CD4-positive, alpha-beta T cell treated with Interferon alpha-2 for 1 hour (primary cell): ENCODE data around the gene EPHB6.

ENCODE experiments used
- DNase-seq, 2 donors: peaks; one replicate each; pipeline ENCODE4 v3.0.0-alpha.2; 2020 to 2022

The EPHB6 gene

DNA sequence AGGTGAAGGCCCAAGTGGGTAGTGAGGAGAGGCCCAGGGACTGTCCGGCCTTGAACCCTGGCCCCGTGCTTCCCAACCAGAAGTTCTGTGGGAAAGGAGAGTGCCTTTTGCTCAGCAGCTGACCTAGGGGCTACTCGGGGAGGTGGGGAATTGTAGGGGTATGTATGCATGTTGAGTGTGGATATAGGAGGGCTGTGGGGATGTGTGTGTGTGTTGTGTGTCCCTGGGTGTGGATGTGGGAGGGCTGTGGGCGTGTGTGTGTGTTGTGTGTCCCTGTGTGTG, 12.2 kb downstream of the EPHB6 start:
- DNase-seq: no peak

DNA sequence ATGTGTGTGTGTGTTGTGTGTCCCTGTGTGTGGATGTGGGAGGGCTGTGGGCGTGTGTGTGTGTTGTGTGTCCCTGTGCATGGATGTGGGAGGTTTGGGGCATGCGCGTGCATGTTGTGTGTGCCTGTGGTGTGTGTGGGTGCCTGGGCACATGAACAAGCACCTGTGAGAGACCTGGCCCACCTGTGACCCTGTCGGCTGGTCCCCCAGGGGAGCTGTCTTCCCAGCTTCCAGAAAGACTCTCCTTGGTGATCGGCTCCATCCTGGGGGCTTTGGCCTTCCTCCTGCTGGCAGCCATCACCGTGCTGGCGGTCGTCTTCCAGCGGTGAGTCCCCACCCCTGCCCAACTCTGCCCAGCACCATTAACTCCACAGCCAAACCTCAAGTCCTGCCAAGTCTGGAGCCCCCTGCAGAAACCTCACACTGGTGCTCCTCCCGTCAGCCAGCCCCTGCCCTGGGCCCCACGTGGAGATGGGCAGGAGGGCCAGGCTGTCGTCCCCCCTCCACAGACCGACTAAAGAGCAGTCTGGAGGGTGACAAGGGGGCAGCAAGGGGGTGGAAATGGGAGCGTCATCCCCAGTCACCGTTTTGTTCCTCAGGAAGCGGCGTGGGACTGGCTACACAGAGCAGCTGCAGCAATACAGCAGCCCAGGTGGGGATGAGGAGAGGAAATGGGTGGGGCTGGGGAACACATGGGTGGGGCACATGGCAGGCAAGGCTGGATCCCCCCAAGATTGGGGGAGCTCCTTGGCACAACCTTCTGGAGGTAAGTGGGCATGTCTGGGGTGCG, 12.7 kb downstream of the EPHB6 start:
- no peak for DNase-seq

DNA sequence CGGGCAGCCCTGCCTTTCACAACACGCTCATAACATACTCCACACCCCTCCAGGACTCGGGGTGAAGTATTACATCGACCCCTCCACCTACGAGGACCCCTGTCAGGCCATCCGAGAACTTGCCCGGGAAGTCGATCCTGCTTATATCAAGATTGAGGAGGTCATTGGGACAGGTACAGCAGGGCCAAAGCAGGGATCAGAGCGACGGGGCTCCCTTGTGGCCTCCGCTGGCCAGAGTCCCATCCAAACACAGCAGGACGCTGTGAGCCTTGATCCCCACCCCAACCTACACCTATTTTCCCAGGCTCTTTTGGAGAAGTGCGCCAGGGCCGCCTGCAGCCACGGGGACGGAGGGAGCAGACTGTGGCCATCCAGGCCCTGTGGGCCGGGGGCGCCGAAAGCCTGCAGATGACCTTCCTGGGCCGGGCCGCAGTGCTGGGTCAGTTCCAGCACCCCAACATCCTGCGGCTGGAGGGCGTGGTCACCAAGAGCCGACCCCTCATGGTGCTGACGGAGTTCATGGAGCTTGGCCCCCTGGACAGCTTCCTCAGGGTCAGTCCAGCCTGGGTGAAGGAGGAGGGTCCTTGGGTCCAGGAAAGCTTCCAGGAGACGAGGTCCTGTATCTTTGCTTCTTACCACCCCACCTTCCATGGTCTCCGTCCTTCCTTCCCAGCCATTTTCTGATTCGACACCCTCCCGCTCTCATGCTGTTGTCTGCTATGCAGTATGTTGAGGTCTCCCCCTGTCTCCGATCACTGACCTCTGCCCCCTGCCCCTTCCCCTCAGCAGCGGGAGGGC, 13.5 kb downstream of the EPHB6 start:
- no peak for DNase-seq

DNA sequence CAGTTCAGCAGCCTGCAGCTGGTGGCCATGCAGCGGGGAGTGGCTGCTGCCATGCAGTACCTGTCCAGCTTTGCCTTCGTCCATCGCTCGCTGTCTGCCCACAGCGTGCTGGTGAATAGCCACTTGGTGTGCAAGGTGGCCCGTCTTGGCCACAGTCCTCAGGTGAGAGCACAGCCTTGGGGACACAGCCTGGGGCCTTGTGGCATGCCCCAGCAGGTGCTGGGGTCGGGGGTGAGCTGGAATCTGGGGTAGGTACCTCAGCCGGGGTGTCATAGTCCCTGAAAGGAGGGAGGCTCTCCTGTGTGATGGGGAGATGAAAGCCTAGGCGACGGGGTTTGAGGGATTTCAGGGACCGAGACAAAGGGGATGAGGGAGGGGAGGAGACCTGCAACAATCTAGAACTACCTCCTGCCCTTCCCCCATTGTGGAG, 14.1 kb downstream of the EPHB6 start:
- no peak for DNase-seq

DNA sequence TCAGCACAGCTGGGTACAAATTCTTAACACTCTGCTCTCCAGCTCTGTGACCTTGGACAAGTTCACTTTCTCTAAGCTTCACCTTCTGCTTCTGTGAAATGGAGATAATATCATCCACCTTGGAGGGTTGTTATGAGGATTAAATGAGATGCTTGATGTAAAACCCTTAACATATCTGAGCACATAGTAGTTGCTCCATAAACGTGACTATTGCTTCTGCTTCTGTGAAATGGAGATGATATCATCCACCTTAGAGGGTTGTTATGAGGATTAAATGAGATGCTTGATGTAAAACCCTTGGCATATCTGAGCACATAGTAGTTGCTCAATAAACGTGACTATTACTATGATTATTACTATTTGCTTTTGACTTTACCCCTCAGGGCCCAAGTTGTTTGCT, 14.6 kb downstream of the EPHB6 start:
- DNase-seq: no peak

DNA sequence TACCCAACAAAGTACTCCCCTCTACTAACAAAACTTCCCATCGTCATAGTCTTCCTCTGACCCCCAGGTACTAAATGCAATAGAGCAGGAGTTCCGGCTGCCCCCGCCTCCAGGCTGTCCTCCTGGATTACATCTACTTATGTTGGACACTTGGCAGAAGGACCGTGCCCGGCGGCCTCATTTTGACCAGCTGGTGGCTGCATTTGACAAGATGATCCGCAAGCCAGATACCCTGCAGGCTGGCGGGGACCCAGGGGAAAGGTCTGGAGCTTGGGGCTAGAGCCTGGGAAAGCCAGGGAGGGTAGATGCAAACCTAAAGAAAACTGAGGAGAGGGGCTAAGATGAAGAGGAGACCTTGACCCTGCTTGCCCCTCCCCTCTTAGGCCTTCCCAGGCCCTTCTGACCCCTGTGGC, 15.3 kb downstream of the EPHB6 start:
- DNase-seq: no peak

DNA sequence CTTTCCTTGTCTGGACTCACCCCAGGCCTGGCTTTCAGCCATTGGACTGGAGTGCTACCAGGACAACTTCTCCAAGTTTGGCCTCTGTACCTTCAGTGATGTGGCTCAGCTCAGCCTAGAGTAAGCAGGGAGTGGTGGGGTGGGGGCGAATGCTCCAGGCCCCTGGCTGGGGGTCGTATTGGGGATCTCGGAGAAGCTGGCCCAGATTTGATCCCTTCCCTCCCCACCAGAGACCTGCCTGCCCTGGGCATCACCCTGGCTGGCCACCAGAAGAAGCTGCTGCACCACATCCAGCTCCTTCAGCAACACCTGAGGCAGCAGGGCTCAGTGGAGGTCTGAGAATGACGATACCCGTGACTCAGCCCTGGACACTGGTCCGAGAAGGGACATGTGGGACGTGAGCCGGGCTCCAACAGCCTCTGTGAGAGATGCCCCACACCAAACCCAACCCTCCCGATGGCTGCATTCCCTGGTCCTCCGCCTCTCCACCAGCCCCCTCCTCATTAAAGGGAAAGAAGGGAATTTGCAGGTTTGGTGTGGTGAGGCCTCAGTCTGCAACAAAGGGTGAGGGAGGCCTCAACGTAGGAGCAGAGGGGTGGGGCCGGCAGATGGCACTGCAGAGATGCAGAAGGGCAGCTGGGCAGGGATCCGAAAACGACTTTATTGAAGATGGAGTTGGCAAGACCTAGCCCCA, 15.8 kb downstream of the EPHB6 start:
- no peak for DNase-seq

DNA sequence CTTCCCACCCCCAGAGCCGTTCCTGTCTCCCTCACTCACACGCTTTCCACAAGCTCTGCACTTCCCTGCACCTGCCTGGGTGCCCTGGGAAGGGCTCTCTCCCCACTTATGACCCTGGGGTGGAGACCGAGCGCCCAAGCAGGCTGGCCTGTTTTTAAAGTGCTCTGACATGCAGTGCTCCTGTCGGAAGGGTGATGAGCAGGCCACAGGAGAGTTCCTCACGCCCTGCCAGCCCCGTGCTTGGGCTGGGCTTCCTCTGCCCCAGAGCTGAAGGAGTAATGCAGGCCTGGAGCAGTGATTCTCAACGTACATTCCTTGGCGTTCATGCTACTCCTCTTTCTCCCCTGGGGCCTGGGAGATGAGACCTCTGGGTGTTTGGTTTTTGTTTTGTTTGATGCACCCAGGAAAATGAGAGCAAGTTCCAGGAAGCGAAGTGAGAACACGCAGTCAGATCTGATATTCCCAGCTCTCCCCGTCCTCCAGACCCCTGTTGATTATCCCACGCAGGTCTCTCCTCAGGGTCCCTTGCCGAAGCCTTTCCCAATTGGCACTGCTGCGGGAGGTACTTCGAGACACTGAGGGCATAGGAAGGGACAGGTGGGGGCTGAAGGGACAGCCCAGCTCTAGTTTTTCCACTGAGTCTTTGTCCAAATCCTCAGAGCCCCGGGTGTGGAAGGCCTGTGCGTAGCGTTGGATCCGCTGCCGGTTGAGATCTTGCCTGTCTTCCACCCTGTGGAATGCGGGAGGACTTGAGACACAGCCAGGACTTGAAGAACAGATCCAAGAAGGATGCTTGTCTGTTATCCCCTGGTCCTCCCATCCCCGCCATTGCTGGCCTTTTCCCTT, 16.6 kb downstream of the EPHB6 start:
- DNase-seq: no peak

DNA sequence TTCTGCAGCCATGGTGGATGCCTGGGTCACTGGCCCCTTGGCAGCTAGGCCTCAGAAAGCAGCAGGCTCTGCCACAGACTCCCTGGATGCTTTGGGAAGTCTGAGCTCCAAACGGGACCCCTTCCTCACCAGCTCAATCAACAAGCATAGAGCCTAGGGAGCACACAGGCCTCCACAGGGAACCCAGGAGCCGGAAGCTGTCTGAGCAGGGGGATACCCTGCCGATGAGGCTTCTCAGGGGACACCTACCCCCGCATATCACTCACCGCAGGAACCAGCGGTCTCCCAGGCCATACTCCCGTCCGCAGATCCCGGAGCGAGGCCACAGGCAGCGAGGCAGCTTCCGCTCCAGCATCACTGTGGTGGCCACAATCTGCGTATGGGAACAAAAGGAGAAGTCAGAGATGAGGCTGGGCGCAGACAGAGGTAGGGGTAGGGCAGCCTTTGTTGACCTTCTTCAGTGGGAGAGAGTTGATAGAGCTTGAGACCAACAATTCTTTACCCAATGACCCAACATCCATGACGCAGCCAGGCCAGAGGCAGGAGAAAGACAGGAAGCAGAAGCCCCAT, 17.3 kb downstream of the EPHB6 start:
- DNase-seq: no peak

DNA sequence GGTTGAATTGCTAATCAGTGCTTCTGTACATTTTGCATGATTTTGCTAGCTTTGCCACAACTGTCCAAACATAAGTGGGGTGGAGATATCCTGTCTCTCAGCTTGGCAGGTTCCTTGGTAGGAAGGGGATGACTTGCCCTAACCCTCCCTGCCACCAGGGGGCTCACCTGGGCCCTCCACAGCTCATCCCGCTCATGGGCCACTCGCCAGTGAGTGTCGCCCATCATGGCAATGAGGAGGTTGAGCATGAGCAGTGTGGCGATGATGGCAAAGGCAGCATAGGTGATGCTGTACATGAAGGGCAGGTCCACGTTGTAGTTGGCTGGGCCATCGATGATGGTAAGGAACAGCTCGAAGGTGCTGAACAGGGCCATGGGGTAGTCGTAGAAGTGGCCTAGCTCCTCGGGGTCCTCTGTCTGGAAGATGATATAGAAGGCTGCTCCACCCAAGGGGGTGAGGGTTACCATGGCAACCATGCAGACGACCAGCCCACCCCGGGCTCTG, 18.5 kb downstream of the EPHB6 start:
- peak in 1 of 2 donors; percentile 22 for DNase-seq

DNA sequence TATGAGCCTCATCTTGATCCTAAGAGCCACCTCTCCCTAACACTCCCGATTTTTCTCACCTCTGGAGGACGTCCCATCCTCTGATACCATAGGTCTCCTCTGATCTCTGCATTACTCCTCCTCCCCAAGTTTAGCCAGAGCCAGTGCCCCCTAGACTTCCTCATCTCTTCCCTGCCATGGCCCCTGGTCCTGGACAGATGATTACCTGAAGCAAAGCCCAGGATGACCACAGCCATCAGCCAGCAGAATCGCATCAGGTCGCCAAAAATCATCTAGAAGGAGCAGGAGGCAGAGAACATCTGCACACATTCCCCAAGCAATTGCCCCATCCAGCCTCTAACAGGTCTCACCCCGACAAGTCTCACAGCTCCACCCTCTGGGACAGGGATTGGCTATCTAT, 19.0 kb downstream of the EPHB6 start:
- no peak for DNase-seq

DNA sequence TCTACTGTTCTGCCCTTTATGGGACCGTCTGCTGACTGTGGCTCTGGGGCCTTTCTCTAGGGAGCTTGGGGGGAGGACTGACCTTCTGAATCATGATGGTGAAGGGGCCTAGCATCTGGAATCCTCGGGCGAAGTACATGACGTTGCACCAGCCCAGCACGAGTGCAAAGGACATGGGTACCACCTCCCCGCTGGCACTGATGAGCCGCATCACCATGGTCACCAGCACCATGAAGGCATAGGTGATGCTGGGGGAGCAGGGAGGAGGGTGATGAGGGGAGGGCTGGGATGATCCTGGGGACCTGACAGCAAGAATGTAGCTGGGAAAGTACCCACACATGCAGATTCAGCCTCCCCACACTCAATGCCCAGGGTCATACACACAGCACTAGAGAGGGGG, 19.5 kb downstream of the EPHB6 start:
- DNase-seq: no peak

DNA sequence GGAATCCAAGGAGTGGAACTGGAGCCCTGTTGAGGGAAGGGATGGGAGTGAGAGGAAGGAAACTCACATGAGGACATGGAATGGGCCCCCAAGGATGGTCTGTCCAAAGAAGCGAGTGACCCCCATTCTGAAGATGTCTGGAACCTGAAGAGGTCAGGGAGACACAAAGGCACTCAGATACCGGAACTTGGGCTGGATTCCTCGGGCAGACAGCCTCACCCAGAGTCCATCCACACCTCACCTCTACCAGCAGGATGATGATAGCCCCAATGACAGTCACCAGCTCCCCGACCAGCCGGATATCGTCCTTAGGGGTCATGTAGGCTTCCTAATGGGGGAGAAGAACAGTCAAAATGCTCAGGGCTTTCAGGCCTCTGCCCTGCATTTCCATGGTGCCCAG, 20.0 kb downstream of the EPHB6 start:
- DNase-seq: no peak

DNA sequence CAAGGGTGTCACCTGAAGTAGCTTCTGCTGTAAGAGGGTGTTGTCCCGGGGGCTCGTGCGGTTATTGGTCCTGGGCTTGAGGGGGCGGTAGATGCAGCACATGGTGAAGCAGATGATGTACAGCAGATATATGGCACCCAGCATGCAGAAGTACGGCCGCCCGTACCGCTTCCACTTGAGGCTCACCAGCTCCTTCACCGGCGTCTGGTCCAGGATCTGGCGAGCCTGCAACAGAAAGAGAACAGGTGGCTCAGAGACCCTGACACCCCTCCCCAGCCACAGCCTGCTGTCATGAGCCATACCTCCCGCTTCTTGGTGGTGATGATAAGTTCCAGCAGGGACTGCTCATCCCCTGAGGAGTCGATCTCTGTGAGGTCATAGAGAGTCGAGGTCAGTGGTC, 20.6 kb downstream of the EPHB6 start:
- DNase-seq: no peak

DNA sequence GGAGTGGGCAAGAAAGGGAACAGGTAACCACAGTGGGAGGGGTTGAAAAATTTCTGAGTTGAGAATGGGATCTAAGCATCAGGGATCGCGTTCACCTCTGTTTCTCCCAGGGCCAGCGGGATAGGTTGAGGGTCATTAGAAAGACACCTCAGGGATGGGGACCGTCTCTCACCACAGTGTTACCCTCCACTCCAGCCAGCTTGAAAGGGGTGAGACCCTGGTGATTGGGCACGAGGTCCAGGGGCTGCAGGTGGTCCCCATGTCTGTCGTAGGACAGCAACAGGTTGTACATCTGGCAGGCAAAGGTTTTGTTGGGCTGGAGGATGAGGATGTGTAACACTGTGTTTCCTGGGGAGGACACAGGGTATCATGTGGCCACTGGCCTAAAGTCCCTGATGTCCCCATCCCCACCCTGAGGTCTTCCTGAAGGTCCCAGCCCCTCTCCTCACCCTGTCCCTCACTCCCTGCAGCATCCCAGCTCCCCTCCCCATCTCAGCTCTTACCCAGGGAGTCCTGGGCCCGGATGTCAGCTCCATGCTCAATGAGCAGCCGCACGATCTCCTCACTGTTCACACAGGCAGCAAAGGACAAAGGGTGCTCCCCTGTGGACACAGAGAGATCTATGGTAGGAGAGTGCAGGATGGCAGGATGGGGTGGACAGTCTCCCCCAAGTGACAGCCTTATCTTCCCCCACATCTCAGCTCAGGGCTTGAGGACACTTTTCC, 21.5 kb downstream of the EPHB6 start:
- no peak for DNase-seq

DNA sequence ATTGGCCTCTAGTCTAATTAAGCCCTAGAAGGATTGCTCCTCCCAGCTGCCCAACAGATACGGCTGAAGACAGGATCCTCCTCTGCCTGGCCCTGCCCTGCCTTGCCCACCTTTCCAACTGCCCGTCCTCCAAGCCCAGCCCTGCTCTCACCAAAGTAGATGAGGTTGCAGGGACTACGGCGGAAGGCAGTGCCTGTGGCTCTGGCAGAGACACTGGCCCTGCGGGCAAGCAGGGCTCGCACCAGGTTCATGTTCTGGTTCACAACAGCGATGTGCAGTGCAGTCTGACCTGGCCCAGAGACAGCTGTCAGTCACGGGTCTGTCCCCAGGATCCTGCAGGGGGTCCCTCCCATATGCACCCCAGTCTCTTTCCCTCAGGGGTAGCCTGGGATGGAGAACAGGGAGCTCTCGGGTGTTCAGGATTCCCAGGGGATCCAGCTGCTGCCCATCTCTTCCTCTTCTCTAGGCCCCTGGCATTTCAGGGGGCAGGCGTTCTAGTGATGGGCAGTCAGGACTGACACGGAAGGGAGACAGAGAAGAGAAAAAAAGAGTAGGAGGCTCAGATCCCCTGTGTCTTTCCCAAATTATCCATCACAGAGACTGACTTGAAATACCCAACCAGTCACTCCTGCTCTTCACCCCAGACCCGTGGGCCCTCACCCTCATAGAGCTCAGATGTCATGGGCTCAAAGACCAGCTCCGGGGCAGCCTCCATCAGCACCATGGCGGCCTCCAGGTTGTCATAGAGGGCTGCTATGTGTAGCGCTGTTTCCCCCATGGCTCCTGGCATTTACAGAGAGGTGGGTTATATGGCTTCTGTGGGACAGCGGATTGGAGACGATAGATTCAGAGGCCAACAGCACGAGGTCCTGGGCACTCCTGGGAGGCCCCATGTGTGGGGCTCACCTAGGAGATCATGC, 22.4 kb downstream of the EPHB6 start:
- DNase-seq: no peak

DNA sequence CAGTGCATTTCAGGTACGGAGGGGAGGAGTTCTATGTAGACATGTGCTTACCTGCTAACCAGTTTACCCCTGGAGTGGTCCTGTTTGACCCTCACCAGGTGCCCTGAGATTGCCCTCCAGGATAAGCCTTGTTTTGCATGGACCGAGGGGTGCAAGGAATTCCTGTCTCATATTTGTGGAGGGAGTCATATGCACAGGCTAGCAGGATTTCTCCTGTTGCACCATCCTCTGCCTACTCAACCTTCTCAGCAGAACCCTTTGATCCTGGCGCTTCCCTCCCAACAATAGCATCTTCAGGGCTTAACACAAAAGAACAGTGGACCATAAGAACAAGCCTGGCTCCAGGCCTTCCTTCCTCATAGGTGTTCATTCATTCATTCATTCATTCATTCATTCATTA, 23.4 kb downstream of the EPHB6 start:
- DNase-seq: no peak

DNA sequence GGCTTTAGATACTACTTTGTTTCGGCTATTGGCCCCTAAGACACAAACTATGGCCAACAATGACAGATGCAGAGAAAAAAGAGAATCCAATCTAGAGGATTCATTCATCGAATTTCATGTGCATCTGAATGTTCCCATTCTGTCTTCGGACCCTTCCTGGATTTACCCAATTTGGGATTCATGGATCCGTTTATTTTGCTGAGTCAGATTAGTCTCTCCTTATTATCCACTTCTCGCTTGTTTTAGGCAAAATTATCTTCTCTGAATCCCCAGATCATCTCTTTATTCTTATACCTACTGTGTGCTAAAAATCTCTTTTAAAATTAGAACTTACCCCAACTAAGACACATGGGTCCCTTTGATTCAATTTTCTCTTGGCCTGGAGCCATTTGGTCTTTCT, 24.2 kb downstream of the EPHB6 start:
- no peak for DNase-seq

DNA sequence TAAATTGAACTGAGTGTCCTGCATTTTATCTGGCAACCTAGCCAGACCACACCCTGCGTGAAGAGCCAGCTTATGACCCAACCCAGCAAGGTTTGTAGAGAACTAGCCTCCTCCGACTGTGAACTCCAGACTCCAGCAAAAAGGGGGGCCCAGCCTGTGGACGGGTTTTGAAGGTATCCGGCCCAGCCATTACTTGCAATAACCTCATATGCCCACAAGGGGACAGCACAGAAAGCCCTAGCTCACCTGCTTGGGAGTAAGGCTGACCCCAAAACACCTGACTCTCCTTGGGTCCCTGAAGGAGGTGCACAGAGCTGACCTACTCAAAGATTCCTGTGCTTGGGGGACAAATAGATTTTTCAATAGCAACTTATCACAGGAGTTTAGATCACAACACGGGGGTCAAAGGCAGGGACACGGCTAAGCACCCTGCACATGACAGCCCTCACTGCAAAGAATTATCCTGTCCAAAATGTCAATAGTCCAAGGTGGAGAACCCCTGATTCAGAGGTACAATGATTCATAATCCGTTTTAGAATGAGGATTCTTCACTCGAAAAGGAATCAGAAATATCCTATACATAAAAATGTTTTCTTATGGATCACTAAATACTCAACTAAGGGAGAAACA, 26.1 kb downstream of the EPHB6 start:
- peak; percentile 34 to 66 for DNase-seq
